ENCODE data around the gene TRNP1.

DNA sequence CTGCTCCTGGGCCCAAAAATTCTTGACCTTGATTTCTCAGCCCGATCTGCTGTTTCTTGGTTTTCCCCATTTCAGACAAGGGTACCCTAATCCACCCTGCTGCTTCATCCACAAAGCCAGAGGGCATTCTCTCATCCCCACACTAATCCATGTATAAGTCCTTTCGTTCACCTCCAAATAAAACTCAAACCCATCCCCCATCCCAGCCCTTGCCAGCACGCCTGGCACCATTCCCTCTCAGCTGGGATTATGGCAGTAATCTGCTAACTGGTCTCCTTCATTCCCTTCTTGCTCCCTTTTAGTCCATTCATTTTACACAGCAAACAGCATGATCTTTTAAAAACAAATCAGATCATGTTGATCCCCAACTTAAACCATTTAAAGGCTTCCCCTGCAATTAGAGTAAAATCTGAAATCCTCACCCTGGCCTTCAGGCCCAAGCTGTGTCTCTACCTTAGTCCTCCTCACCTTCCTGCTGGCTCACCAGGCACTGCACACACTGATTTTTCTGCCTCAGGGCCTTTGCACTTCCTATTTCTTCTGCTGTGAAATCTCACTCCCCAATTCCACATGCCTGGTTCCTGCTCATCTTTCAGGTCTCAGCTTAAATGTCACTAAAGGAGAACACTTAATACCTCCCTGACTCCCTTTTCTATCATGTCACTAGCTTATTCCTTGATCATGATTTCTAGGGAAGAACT, 12.2 kb upstream of the TRNP1 start:
- TF ChIP-seq CTCF (IDR thresholded peaks at IDR 0.05) (no peak), POLR2A (IDR thresholded peaks at IDR 0.05) (no peak)

All from right lobe of liver (tissue), 4 donors.